Activated CD4-positive, alpha-beta memory T cell treated with anti-CD3 and anti-CD28 coated beads, Interleukin-2, amount 10 ng/mL, durations not matched to agents 7 days and 5 days (primary cell): ENCODE results near the gene C1GALT1. TPM values are rescaled to one million over a fixed set of nuclear protein-coding genes. Genes with fewer than 3 reads are reported as not detected.
A peak's percentile ranks its signal among the peaks of the same experiment; 100 is the strongest.
"Not testable (repeated sequence)": the region's sequence is repeated elsewhere in the genome, so short reads cannot be mapped to it uniquely, and the experiment has no call there.

ENCODE experiments used
- CTCF ChIA-PET: fragments of 350-600 bp; sonication (Branson Sonifier 250); formaldehyde crosslinking; loops from one replicate; lab custom pipeline; 2021; ENCODE audit warnings: antibody characterized with exemption, inconsistent platforms; lab: Charles Lee
- POLR2A ChIA-PET: fragments of 350-600 bp; sonication (Branson Sonifier 250); formaldehyde crosslinking; loops from one replicate; lab custom pipeline; 2021; ENCODE audit warnings: antibody characterized with exemption; lab: Charles Lee
- DNase-seq: peaks from one replicate; pipeline ENCODE4 v3.0.0-alpha.2; 2020
- H3K27ac Mint-ChIP-seq: one replicate; pipeline ENCODE4 v1.8.0; 2021; ENCODE audit warnings: mild to moderate bottlenecking, mixed read lengths
- H3K27me3 Mint-ChIP-seq: one replicate; pipeline ENCODE4 v1.8.0; 2021; ENCODE audit warnings: mixed read lengths
- H3K36me3 Mint-ChIP-seq: one replicate; pipeline ENCODE4 v1.8.0; 2021; ENCODE audit warnings: low read depth, mixed read lengths
- H3K4me1 Mint-ChIP-seq: one replicate; pipeline ENCODE4 v1.8.0; 2021; ENCODE audit warnings: mixed read lengths
- H3K4me3 Mint-ChIP-seq: one replicate; pipeline ENCODE4 v1.8.0; 2021; ENCODE audit warnings: mild to moderate bottlenecking, mixed read lengths
- H3K9me3 Mint-ChIP-seq: one replicate; pipeline ENCODE4 v1.8.0; 2021; ENCODE audit warnings: mixed read lengths
- total RNA-seq, 2 experiments: library from RNA; stranded (reverse); gene quantifications; one replicate each; pipeline ENCODE4 v1.2.3, GENCODE V29; 2021

Gene C1GALT1
- total RNA-seq, 2 experiments from 2014 or later = 63.4 to 64.1 TPM

DNA sequence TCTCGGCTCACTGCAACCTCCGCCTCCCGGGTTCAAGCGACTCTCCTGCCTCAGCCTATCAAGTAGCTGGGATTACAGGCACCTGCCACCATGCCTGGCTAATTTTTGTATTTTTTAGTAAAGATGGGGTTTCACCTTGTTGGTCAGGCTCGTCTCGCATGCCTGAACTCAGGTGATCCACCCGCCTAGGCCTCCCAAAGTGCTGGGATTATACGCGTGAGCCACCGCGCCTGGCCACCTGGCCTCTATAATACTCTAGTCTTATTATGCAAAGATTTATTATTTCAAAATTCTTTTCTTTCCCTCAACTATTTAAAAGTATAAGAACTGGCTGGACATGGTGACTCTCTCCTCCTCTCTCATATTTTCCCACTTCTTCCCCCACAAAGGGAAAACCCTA lies 30.0 kb upstream of the C1GALT1 start:
- POLR2A ChIA-PET = no interaction called here

DNA sequence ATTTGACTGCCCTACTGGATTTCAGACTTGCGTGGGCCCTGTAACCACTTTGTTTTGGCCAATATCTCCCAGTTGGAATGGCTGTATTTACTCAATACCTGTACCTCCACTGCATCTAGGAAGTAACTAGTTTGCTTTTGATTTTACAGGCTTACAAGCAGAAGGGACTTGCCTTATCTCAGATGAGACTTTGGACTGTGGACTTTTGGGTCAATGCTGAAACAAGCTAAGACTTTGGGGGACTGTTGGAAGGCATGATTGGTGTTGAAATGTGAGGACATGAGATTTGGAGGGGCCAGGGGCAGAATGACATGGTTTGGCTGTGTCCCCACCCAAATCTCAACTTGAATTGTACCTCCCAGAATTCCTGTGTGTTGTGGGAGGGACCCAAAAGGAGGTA lies 28.0 kb upstream of the C1GALT1 start:
- CTCF ChIA-PET = interaction anchor here (0.7 to 0.9 kb wide), 2 partner anchors 27 to 127 kb away, joined by 3 to 6 read pairs; partner anchors contain the start of gene C1GALT1
- H3K4me3 Mint-ChIP-seq, H3K27ac Mint-ChIP-seq, H3K27me3 Mint-ChIP-seq, DNase-seq: not testable (repeated sequence)
- peaks cover 29% of the 10 kb centered on the region for H3K9me3 Mint-ChIP-seq
- POLR2A ChIA-PET = interaction anchor here (1.0 to 2.3 kb wide), 2 partner anchors 10 to 28 kb away, joined by 3 to 14 read pairs; partner anchors contain the start of gene C1GALT1
- H3K36me3 Mint-ChIP-seq = peaks cover 25% of the 10 kb centered on the region
- peaks cover 30% of the 10 kb centered on the region for H3K4me1 Mint-ChIP-seq

More for the DNA sequence above, 30.0 kb upstream of the C1GALT1 start:
- Mint-ChIP-seq H3K9me3 (peaks cover 29% of the 10 kb centered on the region), H3K4me3 (no peak overlapping the region), H3K36me3 (peaks cover 22% of the 10 kb centered on the region), H3K27me3 (no peaks in the 10 kb centered on the region), H3K4me1 (peaks cover 15% of the 10 kb centered on the region), H3K27ac (no peak overlapping the region)
- DNase-seq = no peak
- CTCF ChIA-PET = no interaction called here

DNA sequence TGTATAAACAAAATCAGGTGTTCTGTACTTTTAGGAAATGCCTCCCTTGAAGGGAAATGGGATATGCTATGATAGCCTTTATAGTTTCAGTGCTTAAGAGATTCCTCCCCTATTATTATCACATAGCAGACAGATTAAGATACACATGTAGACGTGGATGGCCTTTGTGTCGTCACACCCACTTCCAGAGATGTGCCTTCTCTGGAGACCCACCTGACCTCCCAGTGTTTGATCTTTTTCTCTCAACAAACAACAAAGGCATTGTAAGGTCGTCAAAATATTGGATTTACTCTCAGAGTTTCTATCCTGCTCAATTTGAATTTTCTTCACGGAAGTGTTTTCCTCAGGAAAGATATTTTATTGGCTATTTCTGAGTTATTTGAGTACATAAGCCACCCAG lies 25.7 kb upstream of the C1GALT1 start:
- Mint-ChIP-seq H3K4me1 (peaks cover 43% of the 10 kb centered on the region), H3K9me3 (peaks cover 41% of the 10 kb centered on the region), H3K27me3 (no peaks in the 10 kb centered on the region), H3K4me3 (peak overlapping the region; percentile 81), H3K36me3 (peaks cover 45% of the 10 kb centered on the region), H3K27ac (peak overlapping the region; percentile 99)
- POLR2A ChIA-PET = interaction anchor here (0.7 to 4.9 kb wide), 6 partner anchors 22 to 1042 kb away, joined by 3 to 131 read pairs (median 5); partner anchors contain the start of genes C1GALT1 and UMAD1
- CTCF ChIA-PET = interaction anchor here (1.9 kb wide), 1 partner anchor 25 kb away, joined by 10 read pairs; the partner anchor contains the start of gene C1GALT1
- DNase-seq = no peak

DNA sequence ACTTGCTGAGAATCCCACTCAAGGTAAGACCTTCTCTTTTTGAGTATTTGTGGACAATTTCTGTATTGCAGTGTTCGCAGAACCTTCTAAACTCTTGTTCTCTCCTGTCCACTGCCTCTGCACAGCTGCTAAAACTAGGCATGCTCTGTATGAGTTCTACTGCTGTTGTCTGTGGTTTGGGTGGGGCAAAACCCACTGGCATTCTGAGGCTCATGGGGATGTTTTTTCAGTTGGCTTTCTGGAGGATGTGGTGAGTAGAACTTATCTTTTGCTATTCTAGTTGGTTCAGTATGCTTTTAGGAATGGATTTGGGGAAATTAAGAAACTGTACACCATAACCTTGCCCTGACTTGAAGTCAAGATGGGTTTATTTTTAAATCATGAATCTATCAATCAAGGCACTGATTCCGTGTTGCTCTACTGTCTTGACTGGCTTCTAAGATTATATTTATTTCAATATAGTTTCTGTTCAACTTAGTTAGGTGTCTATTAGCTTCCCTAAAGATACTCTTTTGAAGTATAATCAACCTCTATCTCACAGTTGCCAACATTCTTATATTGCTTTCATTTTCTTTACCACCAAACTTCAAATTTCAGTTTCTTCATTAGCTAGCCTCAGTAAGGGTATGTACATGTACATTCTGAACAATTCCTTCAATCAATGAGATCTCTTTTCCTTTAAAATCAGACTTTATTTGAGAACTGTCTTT lies 25.0 kb upstream of the C1GALT1 start:
- H3K4me3 Mint-ChIP-seq = peak overlapping the region; percentile 81
- ChIA-PET POLR2A (interaction anchor here (0.7 to 4.9 kb wide), 9 partner anchors 22 to 1041 kb away, joined by 3 to 131 read pairs (median 4); partner anchors contain the start of genes C1GALT1 and UMAD1), CTCF (interaction anchor here (0.6 to 1.9 kb wide), 4 partner anchors 24 to 839 kb away, joined by 3 to 10 read pairs (median 3); partner anchors contain the start of gene C1GALT1)
- DNase-seq = peak; percentile 84
- H3K9me3 Mint-ChIP-seq = peaks cover 41% of the 10 kb centered on the region
- peaks cover 47% of the 10 kb centered on the region for H3K36me3 Mint-ChIP-seq
- peak overlapping the region; percentile 99 for H3K27ac Mint-ChIP-seq
- peaks cover 43% of the 10 kb centered on the region for H3K4me1 Mint-ChIP-seq
- H3K27me3 Mint-ChIP-seq = no peaks in the 10 kb centered on the region

DNA sequence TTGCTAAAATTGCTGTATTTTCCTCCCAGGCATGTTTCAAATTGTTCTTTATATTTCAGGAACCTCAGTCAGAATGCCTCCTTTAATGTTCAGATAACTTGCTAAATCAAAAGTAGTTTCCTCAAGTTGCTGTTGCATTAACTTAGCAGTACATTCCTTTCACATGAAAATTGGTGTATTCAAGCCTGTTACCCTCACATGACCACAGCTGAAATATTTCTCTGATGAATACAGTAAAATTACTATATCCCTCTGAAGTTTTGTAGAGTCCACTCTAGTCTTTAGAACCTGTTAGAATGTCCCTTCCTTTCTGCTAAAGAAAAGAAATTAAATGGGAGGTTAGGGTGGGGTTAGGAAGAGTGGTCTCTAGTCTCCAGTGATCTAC lies 24.5 kb upstream of the C1GALT1 start:
- no peaks in the 10 kb centered on the region for H3K27me3 Mint-ChIP-seq
- peaks cover 43% of the 10 kb centered on the region for H3K4me1 Mint-ChIP-seq
- ChIA-PET POLR2A (interaction anchor here (1.0 to 4.9 kb wide), 8 partner anchors 19 to 1040 kb away, joined by 3 to 131 read pairs (median 4); partner anchors contain the start of genes C1GALT1 and UMAD1), CTCF (interaction anchor here (0.6 to 1.9 kb wide), 5 partner anchors 17 to 839 kb away, joined by 3 to 10 read pairs (median 3); partner anchors contain the start of gene C1GALT1)
- H3K9me3 Mint-ChIP-seq = peaks cover 39% of the 10 kb centered on the region
- H3K4me3 Mint-ChIP-seq = peak overlapping the region; percentile 81
- DNase-seq = no peak
- peaks cover 47% of the 10 kb centered on the region for H3K36me3 Mint-ChIP-seq
- peak overlapping the region; percentile 99 for H3K27ac Mint-ChIP-seq

DNA sequence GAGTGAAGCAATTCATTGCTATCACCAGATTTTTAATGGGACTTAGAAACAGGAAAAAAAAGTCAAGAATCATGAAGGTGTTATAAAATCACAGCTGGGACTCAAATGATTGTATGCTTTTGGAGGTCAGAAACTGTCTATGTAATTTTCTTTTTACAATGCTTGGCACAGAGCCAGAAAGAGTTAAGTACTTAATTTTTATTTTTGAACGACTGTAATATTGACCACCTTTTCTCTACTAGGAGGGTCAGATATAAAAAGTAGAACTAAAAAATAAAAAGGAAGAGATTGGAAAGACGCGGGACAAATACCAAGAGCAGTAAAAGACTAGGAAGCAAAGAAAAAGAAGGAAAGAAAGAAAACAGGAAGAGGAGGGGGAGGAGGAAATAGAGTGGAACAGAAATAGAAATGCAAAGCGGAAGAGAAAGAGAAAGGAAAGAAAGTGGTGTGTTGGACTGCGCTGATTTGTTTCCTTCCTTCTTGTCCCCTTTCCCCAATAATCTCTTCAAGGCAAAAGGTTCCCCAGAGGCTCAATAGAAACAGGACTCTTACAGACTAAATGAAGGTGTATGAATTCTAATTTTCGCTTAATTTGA lies 23.2 kb upstream of the C1GALT1 start:
- Mint-ChIP-seq H3K4me1 (peaks cover 45% of the 10 kb centered on the region), H3K36me3 (peaks cover 46% of the 10 kb centered on the region), H3K9me3 (peaks cover 26% of the 10 kb centered on the region), H3K27me3 (no peaks in the 10 kb centered on the region), H3K4me3 (peak overlapping the region; percentile 70), H3K27ac (peak overlapping the region; percentile 74)
- DNase-seq = no peak
- CTCF ChIA-PET = interaction anchor here (0.8 to 1.7 kb wide), 3 partner anchors 16 to 23 kb away, joined by 3 to 4 read pairs (median 3); partner anchors contain the start of gene C1GALT1
- POLR2A ChIA-PET = interaction anchor here (1.2 to 4.9 kb wide), 3 partner anchors 17 to 482 kb away, joined by 3 to 131 read pairs (median 4); partner anchors contain the start of genes C1GALT1 and UMAD1

DNA sequence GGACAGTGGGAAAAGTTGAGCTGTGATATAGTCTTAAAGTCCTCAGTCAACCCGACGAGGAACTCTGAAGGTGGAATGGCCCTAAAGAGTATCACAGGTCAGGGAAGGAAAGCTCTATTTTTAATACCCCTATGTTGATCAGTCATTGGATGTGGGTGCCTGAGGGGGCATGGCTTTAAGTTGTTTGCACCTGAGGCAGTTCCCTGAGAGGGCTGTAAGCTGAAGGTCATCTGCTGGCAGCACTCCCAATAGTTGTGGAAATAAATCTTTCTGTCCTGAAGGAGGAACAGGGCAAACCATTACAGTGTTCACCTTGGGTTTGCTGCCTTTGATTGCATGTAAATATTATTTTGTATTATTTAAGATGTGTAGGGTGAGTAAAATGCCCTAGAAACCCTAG lies 17.8 kb upstream of the C1GALT1 start:
- DNase-seq = no peak
- H3K9me3 Mint-ChIP-seq = peaks cover 14% of the 10 kb centered on the region
- peaks cover 22% of the 10 kb centered on the region for H3K4me1 Mint-ChIP-seq
- H3K27ac Mint-ChIP-seq = no peak overlapping the region
- H3K36me3 Mint-ChIP-seq = peaks cover 64% of the 10 kb centered on the region
- CTCF ChIA-PET = interaction anchor here (1.8 kb wide), 1 partner anchor 17 kb away, joined by 6 read pairs; the partner anchor contains the start of gene C1GALT1
- H3K27me3 Mint-ChIP-seq = no peaks in the 10 kb centered on the region
- no peak overlapping the region for H3K4me3 Mint-ChIP-seq
- POLR2A ChIA-PET = interaction anchor here (0.9 to 1.8 kb wide), 2 partner anchors 10 to 17 kb away, joined by 3 to 12 read pairs; partner anchors contain the start of gene C1GALT1

DNA sequence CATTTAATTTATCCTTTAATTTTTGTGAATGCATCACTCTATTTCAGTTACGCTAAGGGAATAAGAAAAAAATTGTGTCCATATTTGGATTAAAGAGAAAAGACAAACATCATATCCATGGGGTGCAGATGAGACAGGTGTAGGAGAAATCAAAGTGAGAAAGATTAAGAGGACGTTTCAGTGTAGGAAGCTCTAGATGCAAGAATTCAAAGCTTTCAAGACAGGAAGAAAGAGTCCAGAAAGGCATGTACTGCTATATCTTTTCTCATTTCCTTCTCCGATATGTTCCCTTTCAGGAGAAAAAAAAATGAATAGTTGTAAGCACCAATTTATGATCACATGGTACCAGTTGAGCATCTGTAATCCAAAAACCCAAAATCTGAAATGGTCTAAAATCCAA lies 17.0 kb upstream of the C1GALT1 start:
- Mint-ChIP-seq H3K9me3 (peaks cover 6% of the 10 kb centered on the region), H3K36me3 (peaks cover 64% of the 10 kb centered on the region), H3K27ac (no peak overlapping the region), H3K27me3 (no peaks in the 10 kb centered on the region), H3K4me1 (peaks cover 19% of the 10 kb centered on the region), H3K4me3 (no peak overlapping the region)
- no peak for DNase-seq
- POLR2A ChIA-PET = interaction anchor here (1.8 kb wide), 1 partner anchor 16 kb away, joined by 12 read pairs; the partner anchor contains the start of gene C1GALT1
- CTCF ChIA-PET = interaction anchor here (1.8 kb wide), 1 partner anchor 17 kb away, joined by 6 read pairs; the partner anchor contains the start of gene C1GALT1

DNA sequence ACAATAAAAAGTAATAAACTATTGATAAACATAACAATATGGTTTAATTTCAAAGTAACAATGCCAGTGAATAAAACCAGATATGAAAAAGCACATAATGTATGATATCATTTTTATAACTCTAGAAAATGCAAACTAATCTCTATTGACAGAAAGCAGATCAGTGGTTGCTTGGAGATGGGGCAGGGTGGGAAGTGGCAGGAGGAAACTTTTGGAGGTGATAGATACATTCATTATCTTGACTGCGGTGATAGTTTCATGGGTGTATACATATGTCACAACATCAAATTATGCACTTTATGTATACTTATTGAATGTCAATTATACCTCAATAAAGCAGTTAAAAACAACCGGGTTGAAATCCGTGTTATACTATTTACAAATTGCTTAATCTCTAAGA lies 16.0 kb upstream of the C1GALT1 start:
- no peak for DNase-seq
- POLR2A ChIA-PET = no interaction called here
- peaks cover 8% of the 10 kb centered on the region for H3K9me3 Mint-ChIP-seq
- H3K4me1 Mint-ChIP-seq = peaks cover 15% of the 10 kb centered on the region
- H3K4me3 Mint-ChIP-seq = no peak overlapping the region
- H3K27ac Mint-ChIP-seq = no peak overlapping the region
- H3K27me3 Mint-ChIP-seq = no peaks in the 10 kb centered on the region
- CTCF ChIA-PET = no interaction called here
- H3K36me3 Mint-ChIP-seq = peaks cover 62% of the 10 kb centered on the region

DNA sequence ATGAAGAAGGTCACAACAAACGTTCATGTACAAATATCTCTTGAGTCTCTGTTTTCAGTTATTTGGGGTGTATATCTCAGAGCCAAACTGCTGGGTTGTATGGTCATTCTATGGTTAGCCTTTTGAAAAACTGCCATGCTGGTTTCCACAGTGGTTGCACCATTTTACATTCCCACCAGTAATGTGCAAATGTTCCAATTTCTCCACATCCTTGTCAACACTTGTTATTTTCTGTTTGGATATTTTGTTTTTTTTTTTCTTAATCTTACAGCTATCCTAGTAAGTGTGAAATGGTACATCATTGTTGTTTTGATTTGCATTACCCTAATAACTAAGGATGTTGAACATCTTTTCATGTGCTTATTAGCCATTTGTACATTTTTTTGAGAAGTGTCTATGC lies 13.0 kb upstream of the C1GALT1 start:
- ChIA-PET CTCF (interaction anchor here (1.0 kb wide), 1 partner anchor 10 kb away, joined by 3 read pairs; no protein-coding TSS in a partner anchor), POLR2A (interaction anchor here (1.6 kb wide), 1 partner anchor 12 kb away, joined by 6 read pairs; the partner anchor contains the start of gene C1GALT1)
- Mint-ChIP-seq H3K36me3 (peaks cover 57% of the 10 kb centered on the region), H3K27me3 (no peaks in the 10 kb centered on the region), H3K4me3 (no peak overlapping the region), H3K27ac (no peak overlapping the region), H3K4me1 (peaks cover 12% of the 10 kb centered on the region), H3K9me3 (peaks cover 22% of the 10 kb centered on the region)
- DNase-seq = no peak

DNA sequence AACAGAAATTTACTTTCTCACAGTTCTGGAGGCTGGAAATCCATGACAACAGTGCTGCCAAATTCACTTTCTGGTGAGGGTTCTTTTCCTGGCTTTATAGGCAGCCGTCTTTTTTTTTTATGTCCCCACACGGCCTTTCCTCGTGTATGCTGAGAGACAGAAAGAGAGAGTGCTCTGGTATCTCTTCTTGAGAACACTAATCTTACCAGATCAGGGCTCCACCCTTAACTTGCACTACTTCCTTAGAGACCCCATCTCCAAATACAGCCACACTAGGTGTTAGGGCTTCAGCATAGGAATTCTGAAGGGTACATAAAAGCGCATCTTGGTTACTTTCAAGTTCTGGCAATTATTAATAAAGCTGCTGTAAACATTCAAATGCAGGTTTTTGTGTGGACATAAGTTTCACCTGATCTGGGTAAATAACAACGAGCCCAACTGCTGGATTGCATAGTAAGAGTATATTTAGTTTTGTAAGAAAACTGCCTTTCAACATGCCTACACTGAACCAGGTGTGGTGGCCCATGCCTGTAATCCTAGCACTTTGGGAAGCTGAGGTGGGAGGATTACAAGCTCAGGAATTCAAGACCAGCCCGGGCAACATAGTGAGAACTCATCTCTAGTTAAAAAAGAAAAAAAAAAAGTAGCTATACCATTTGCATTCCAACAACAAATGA lies 8.2 kb upstream of the C1GALT1 start:
- Mint-ChIP-seq H3K27me3 (no peaks in the 10 kb centered on the region), H3K4me1 (peaks cover 10% of the 10 kb centered on the region), H3K4me3 (no peak overlapping the region), H3K27ac (no peak overlapping the region), H3K36me3 (peaks cover 55% of the 10 kb centered on the region), H3K9me3 (peaks cover 19% of the 10 kb centered on the region)
- no peak for DNase-seq
- ChIA-PET CTCF (interaction anchor here (1.3 kb wide), 1 partner anchor 16 kb away, joined by 3 read pairs; no protein-coding TSS in a partner anchor), POLR2A (interaction anchor here (1.1 kb wide), 1 partner anchor 13 kb away, joined by 5 read pairs; no protein-coding TSS in a partner anchor)
